HG03354 (cell line): ENCODE measurements around the gene MXD4.
A peak's percentile ranks its signal among the peaks of the same experiment; 100 is the strongest.
"Not testable (repeated sequence)": the region's sequence is repeated elsewhere in the genome, so short reads cannot be mapped to it uniquely, and the experiment has no call there.

Experiments used
- ATAC-seq: cut with Tn5 transposase; IDR thresholded peaks from one replicate; pipeline ENCODE4 v1.9.1; 2021; ENCODE audit warnings: mild to moderate bottlenecking; ENCODE audit not compliant: unreplicated experiment, poor library complexity, severe bottlenecking

The MXD4 gene

GRCh38 chr4:2241410-2242353 lies 20.2 kb downstream of the MXD4 start, which contains the start of the genes HAUS3 and POLN:
Gene HAUS3 (minus strand): TSS chr4:2242121. CDS start chr4:2240946, 1,175 bp downstream.
Gene POLN (minus strand): TSS chr4:2242121. CDS start chr4:2229231, 12,890 bp downstream.
- peak; percentile 91 for ATAC-seq

GRCh38 chr4:2241003-2241402 lies 20.9 kb downstream of the MXD4 start:
- no peak for ATAC-seq

DNA sequence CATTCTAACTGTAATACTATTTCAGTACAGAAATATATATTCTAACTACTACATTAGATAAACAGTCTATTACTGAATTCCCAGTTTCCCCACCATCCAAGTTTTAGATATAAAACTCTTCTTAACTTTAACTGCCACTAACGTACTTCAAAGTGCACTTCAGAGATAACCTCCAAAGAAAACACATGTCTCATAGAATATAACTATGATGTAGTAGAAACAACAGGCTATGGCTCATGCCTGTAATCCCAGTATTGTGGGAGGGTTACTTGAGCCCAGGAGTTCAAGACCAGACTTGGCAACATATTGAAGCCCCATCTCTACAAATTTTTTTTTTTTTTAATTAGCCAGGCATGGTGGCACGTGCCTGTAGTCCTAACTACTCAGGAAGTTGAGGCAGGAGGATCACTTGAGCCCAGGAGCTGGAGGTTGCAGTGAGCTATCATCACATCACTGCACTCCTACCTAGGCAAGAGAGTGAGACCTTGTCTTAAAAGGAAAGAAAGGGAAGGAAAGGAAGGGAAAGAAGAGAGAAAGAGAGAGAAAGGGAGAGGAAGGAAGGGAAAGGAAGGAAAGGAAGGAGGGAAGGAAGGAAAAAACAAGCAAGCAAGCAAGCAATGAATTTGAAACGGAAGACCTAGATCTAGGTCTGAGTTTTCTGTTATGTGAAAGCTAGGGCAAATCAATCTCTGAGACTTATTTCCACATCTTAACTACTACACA lies 24.8 kb downstream of the MXD4 start:
- no peak for ATAC-seq

DNA sequence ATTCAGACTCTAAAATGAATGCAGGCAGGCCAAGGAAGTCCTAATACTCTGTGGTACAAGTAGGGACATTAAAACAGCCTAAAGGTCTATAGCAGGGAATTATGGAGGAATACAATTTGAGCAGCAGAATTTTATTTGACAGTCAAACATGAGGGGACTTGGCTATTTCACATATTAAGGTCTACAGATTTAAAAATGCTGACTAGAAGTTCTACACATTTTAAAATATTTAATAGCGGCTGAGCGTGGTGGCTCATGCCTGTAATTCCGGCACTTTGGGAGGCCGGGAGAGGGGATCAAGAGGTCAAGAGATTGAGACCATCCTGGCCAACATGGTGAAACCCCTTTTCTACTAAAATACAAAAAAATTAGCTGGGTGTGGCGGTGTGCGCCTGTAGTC lies 30.8 kb downstream of the MXD4 start:
- ATAC-seq: no peak

GRCh38 chr4:2226261-2226660 lies 35.6 kb downstream of the MXD4 start:
- no peak for ATAC-seq

DNA sequence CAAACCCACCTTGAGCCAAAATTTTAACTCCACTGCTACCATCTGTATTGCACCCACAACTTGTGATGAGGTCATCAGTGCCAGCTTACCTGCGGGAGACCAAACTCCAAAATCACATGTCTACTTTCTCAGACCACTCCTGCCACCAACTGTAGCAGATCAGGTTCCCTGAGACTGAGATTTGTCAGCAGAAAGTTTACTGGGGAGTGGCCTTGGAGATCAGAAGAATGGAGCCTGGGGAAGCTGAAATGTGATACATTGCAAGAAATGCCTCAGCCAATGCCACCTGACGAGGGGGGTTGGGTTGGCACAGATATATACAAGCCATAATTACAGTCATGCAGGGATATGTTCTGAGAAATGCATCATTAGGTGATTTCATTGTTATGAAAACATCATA lies 39.1 kb downstream of the MXD4 start:
- ATAC-seq: no peak

DNA sequence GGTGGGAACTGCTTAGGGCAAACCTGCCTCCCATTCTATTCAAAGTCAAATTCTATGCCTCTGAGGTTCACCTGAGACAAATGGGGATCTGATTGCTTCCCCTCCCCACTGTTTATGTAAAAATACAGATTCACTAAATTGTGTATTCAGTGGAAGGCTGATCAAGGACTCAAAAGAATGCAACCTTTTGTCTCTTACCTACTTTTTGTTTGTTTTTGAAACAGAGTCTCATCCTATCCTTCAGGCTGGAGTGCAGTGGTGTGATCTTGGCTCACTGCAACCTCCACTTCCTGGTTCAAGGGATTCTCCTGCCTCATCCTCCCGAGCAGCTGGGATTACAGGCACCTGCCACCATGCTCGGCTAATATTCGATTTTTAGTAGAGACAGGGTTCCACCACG lies 40.5 kb downstream of the MXD4 start:
- ATAC-seq: not testable (repeated sequence)

- ATAC-seq: no peak
Observed at GRCh38 chr4:2220016-2220630, 41.8 kb downstream of the MXD4 start.

DNA sequence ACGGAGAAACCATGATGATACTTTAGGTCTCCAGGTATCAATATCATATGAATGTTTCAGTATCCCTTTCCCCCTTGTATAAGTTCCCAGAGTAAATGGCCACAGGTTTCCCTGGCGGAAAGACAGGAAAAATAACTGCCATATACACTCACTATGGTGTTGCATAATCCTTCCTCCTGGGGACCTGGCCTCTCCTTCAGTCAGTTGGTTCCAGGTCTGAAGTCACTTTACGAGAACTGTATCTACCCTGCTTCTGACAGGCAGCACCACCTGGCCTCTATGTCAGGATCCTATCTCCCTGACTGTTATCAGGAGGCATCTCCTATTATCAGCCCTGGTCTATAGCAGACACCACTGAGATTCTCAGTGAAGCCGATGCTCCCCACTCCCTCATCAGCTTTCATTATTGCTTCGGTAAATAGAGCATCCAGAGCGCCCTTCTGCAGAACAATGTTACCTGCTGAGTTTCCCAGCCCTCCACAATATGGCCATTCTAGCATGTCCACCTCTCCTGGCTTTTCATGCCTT lies 42.6 kb downstream of the MXD4 start:
- ATAC-seq: no peak

DNA sequence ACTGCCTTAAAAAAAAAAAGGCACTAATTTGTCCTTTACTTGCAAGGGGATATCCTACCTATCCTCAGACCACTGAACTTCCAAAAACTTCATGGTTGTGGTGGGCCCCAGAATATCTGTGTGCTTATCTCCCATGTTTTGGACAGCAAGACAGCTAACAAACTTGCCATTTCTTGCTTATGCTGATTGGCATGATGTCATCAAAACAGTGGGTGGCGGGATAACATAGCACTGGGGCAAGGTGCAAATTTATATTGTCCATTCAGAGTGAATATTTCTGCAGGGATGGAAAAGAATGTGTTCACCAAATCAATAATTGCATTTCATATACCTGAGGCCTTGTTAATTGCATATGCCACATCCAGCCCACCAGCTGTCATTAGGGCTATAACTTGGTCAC lies 43.5 kb downstream of the MXD4 start:
- no peak for ATAC-seq

GRCh38 chr4:2217726-2218125 lies 44.2 kb downstream of the MXD4 start:
- ATAC-seq: no peak

DNA sequence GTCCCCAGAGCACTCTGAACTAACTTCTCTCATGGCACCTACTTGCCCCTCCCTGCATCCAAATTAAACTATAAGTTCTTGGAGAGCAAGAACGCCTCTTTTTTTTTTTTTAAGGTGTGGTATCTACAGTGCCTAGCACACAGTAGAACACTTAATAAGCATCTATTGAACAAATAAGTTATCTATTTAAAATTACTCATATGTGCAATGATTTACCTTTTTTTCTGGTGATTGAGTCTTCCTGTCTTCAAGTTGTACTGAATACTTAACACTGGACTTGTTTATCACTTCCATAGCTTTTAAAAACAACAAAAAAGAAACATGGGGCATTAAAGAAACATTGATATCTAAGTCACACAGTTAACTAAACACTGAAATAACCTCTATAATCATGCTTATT lies 49.1 kb downstream of the MXD4 start:
- no peak for ATAC-seq

DNA sequence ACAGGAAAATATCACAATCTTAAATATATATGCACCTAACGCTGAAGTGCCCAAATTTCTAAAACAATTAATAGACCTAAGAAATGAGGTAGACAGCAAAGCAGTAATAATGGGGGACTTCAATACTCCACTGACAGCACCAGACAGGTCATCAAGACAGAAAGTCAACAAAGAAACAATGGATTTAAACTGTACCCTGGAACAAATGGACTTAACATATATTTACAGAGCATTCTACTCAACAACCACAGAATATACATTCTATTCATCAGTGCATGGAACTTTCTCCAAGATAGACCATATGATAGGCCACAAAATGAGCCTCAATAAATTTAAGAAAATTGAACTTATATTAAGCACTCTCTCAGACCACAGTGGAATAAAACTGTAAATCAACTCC lies 59.1 kb downstream of the MXD4 start:
- ATAC-seq: not testable (repeated sequence)
